Activated CD4-positive, alpha-beta memory T cell treated with anti-CD3 and anti-CD28 coated beads for 36 hours (primary cell): ENCODE data around the gene GATA5. TPM values are rescaled to one million over a fixed set of nuclear protein-coding genes. Genes with fewer than 3 reads are reported as not detected.

Experiments used
- CTCF ChIA-PET: fragments of 350-600 bp; sonication (Branson Sonifier 250); formaldehyde crosslinking; loops from one replicate; lab custom pipeline; 2021; ENCODE audit warnings: antibody characterized with exemption, inconsistent platforms; lab: Charles Lee
- POLR2A ChIA-PET: fragments of 350-600 bp; sonication (Branson Sonifier 250); formaldehyde crosslinking; loops from one replicate; lab custom pipeline; 2021; ENCODE audit warnings: antibody characterized with exemption; lab: Charles Lee
- DNase-seq: peaks from one replicate; pipeline ENCODE4 v3.0.0-alpha.2; 2020
- H3K27ac Mint-ChIP-seq: one replicate; pipeline ENCODE4 v1.8.0; 2021; ENCODE audit warnings: mixed read lengths
- H3K27me3 Mint-ChIP-seq: one replicate; pipeline ENCODE4 v1.8.0; 2021; ENCODE audit warnings: mixed read lengths
- H3K36me3 Mint-ChIP-seq: one replicate; pipeline ENCODE4 v1.8.0; 2021; ENCODE audit warnings: mixed read lengths
- H3K4me1 Mint-ChIP-seq: one replicate; pipeline ENCODE4 v1.8.0; 2021; ENCODE audit warnings: low read depth, mixed read lengths
- H3K4me3 Mint-ChIP-seq: one replicate; pipeline ENCODE4 v1.8.0; 2021; ENCODE audit warnings: mild to moderate bottlenecking, mixed read lengths
- H3K9me3 Mint-ChIP-seq: one replicate; pipeline ENCODE4 v1.8.0; 2021; ENCODE audit warnings: mixed read lengths
- intact Hi-C: fragments of 100-400 bp; cut with micrococcal nuclease; formaldehyde crosslinking; loops from one replicate; pipeline ENCODE4 v1.15.1; 2023
- total RNA-seq, 2 experiments: library from RNA; stranded (reverse); gene quantifications; one replicate each; pipeline ENCODE4 v1.2.3, GENCODE V29; 2021

The GATA5 gene
- total RNA-seq, 2 experiments from 2014 or later, result not detected

GRCh38 chr20:62503401-62504178 lies 27.8 kb upstream of the GATA5 start:
- no peak overlapping the region for H3K4me3 Mint-ChIP-seq
- POLR2A ChIA-PET, result no interaction called here
- no peak overlapping the region for H3K27ac Mint-ChIP-seq
- DNase-seq, result no peak
- CTCF ChIA-PET, result interaction anchor here (2.6 kb wide), 1 partner anchor 113 kb away, joined by 13 read pairs; no protein-coding TSS in a partner anchor
- intact Hi-C loops, result loop anchor here (2.0 to 5.0 kb wide), 4 partner anchors 96 to 239 kb away; partner anchors contain the start of genes ADRM1 and CABLES2
- no peaks in the 10 kb centered on the region for H3K9me3 Mint-ChIP-seq
- no peaks in the 10 kb centered on the region for H3K36me3 Mint-ChIP-seq
- H3K27me3 Mint-ChIP-seq, result no peaks in the 10 kb centered on the region
- H3K4me1 Mint-ChIP-seq, result peaks cover 29% of the 10 kb centered on the region

GRCh38 chr20:62502496-62503095 lies 26.8 kb upstream of the GATA5 start:
- intact Hi-C loops, result loop anchor here (1.0 to 5.0 kb wide), 7 partner anchors 21 to 240 kb away; partner anchors contain the start of genes ADRM1 and CABLES2
- Mint-ChIP-seq H3K4me3 (peak overlapping the region; percentile 46), H3K27ac (peak overlapping the region; percentile 92), H3K27me3 (no peaks in the 10 kb centered on the region), H3K36me3 (no peaks in the 10 kb centered on the region), H3K9me3 (no peaks in the 10 kb centered on the region), H3K4me1 (peaks cover 29% of the 10 kb centered on the region)
- no peak for DNase-seq
- ChIA-PET CTCF (interaction anchor here (1.0 to 2.6 kb wide), 2 partner anchors 93 to 114 kb away, joined by 3 to 13 read pairs; no protein-coding TSS in a partner anchor), POLR2A (interaction anchor here (0.8 kb wide), 1 partner anchor 21 kb away, joined by 3 read pairs; no protein-coding TSS in a partner anchor)

- H3K27ac Mint-ChIP-seq, result peak overlapping the region; percentile 92
- CTCF ChIA-PET, result interaction anchor here (0.8 to 2.6 kb wide), 4 partner anchors 92 to 290 kb away, joined by 3 to 13 read pairs (median 6); no protein-coding TSS in a partner anchor
- intact Hi-C loops, result loop anchor here (1.0 to 5.0 kb wide), 7 partner anchors 21 to 240 kb away; partner anchors contain the start of genes ADRM1 and CABLES2
These were observed 26.2 kb upstream of the GATA5 start for GRCh38 chr20:62501801-62502495.

GRCh38 chr20:62500237-62500864 lies 24.6 kb upstream of the GATA5 start:
- CTCF ChIA-PET, result interaction anchor here (0.6 to 2.1 kb wide), 24 partner anchors 8 to 361 kb away, joined by 3 to 41 read pairs (median 5); partner anchors contain the start of genes OGFR, SLCO4A1 and TCFL5
- POLR2A ChIA-PET, result interaction anchor here (0.6 to 1.4 kb wide), 4 partner anchors 8 to 143 kb away, joined by 3 read pairs; no protein-coding TSS in a partner anchor
- H3K4me3 Mint-ChIP-seq, result no peak overlapping the region

More at GRCh38 chr20:62501801-62502495, 26.2 kb upstream of the GATA5 start:
- POLR2A ChIA-PET, result interaction anchor here (0.8 kb wide), 1 partner anchor 21 kb away, joined by 3 read pairs; no protein-coding TSS in a partner anchor
- H3K9me3 Mint-ChIP-seq, result no peaks in the 10 kb centered on the region
- H3K36me3 Mint-ChIP-seq, result no peaks in the 10 kb centered on the region
- H3K4me3 Mint-ChIP-seq, result peak overlapping the region; percentile 46
- peaks cover 3% of the 10 kb centered on the region for H3K27me3 Mint-ChIP-seq
- DNase-seq, result peak; percentile 91
- peaks cover 29% of the 10 kb centered on the region for H3K4me1 Mint-ChIP-seq

GRCh38 chr20:62499758-62500236 lies 24.0 kb upstream of the GATA5 start:
- peaks cover 29% of the 10 kb centered on the region for H3K4me1 Mint-ChIP-seq
- H3K4me3 Mint-ChIP-seq, result no peak overlapping the region
- intact Hi-C loops, result loop anchor here (1.0 to 5.0 kb wide), 4 partner anchors 92 to 292 kb away; partner anchors contain the start of gene CABLES2
- H3K27me3 Mint-ChIP-seq, result peaks cover 3% of the 10 kb centered on the region
- DNase-seq, result no peak
- no peak overlapping the region for H3K27ac Mint-ChIP-seq
- no peaks in the 10 kb centered on the region for H3K9me3 Mint-ChIP-seq
- H3K36me3 Mint-ChIP-seq, result no peaks in the 10 kb centered on the region
- ChIA-PET CTCF (interaction anchor here (0.6 to 2.1 kb wide), 27 partner anchors 9 to 362 kb away, joined by 3 to 41 read pairs (median 5); partner anchors contain the start of genes OGFR, SLCO4A1 and TCFL5), POLR2A (interaction anchor here (0.6 to 1.4 kb wide), 4 partner anchors 9 to 143 kb away, joined by 3 read pairs; no protein-coding TSS in a partner anchor)

More at GRCh38 chr20:62500237-62500864, 24.6 kb upstream of the GATA5 start:
- peaks cover 3% of the 10 kb centered on the region for H3K27me3 Mint-ChIP-seq
- no peaks in the 10 kb centered on the region for H3K9me3 Mint-ChIP-seq
- intact Hi-C loops, result loop anchor here (1.0 to 5.0 kb wide), 4 partner anchors 93 to 291 kb away; partner anchors contain the start of gene CABLES2
- peaks cover 29% of the 10 kb centered on the region for H3K4me1 Mint-ChIP-seq
- DNase-seq, result peak; percentile 87
- peak overlapping the region; percentile 26 for H3K27ac Mint-ChIP-seq
- H3K36me3 Mint-ChIP-seq, result no peaks in the 10 kb centered on the region

GRCh38 chr20:62498874-62499273 lies 23.1 kb upstream of the GATA5 start:
- POLR2A ChIA-PET, result no interaction called here
- CTCF ChIA-PET, result interaction anchor here (1.2 to 2.1 kb wide), 15 partner anchors 8 to 362 kb away, joined by 3 to 41 read pairs (median 5); partner anchors contain the start of genes SLCO4A1 and TCFL5
- no peak for DNase-seq
- H3K4me3 Mint-ChIP-seq, result no peak overlapping the region
- no peaks in the 10 kb centered on the region for H3K9me3 Mint-ChIP-seq
- intact Hi-C loops, result no loop called here
- no peak overlapping the region for H3K27ac Mint-ChIP-seq
- peaks cover 3% of the 10 kb centered on the region for H3K27me3 Mint-ChIP-seq
- peaks cover 29% of the 10 kb centered on the region for H3K4me1 Mint-ChIP-seq
- H3K36me3 Mint-ChIP-seq, result no peaks in the 10 kb centered on the region

GRCh38 chr20:62496568-62497218 lies 20.9 kb upstream of the GATA5 start:
- peak; percentile 41 for DNase-seq
- Mint-ChIP-seq H3K27me3 (peaks cover 3% of the 10 kb centered on the region), H3K9me3 (no peaks in the 10 kb centered on the region), H3K4me1 (peaks cover 15% of the 10 kb centered on the region), H3K27ac (no peak overlapping the region), H3K36me3 (no peaks in the 10 kb centered on the region), H3K4me3 (no peak overlapping the region)
- ChIA-PET CTCF (interaction anchor here (1.5 kb wide), 1 partner anchor 118 kb away, joined by 5 read pairs; no protein-coding TSS in a partner anchor), POLR2A (no interaction called here)
- intact Hi-C loops, result no loop called here

GRCh38 chr20:62495749-62496567 lies 20.2 kb upstream of the GATA5 start:
- intact Hi-C loops, result no loop called here
- ChIA-PET POLR2A (no interaction called here), CTCF (interaction anchor here (1.5 kb wide), 1 partner anchor 119 kb away, joined by 5 read pairs; no protein-coding TSS in a partner anchor)
- Mint-ChIP-seq H3K4me3 (no peak overlapping the region), H3K36me3 (no peaks in the 10 kb centered on the region), H3K9me3 (no peaks in the 10 kb centered on the region), H3K4me1 (peaks cover 8% of the 10 kb centered on the region), H3K27ac (no peak overlapping the region), H3K27me3 (peaks cover 3% of the 10 kb centered on the region)
- no peak for DNase-seq

- Mint-ChIP-seq H3K27me3 (peaks cover 3% of the 10 kb centered on the region), H3K9me3 (no peaks in the 10 kb centered on the region), H3K27ac (no peak overlapping the region), H3K4me3 (no peak overlapping the region), H3K36me3 (no peaks in the 10 kb centered on the region), H3K4me1 (peaks cover under 1% of the 10 kb centered on the region)
- no peak for DNase-seq
- intact Hi-C loops, result no loop called here
- CTCF ChIA-PET, result interaction anchor here (0.9 to 1.5 kb wide), 2 partner anchors 119 to 484 kb away, joined by 3 to 5 read pairs; no protein-coding TSS in a partner anchor
- POLR2A ChIA-PET, result no interaction called here
These were observed 19.4 kb upstream of the GATA5 start for GRCh38 chr20:62494980-62495748.
